H1 (cell line): Measurements from ENCODE around the gene PXDN. TPM values are rescaled to one million over a fixed set of nuclear protein-coding genes. Genes with fewer than 3 reads are reported as not detected.
"Not testable (repeated sequence)": the region's sequence is repeated elsewhere in the genome, so short reads cannot be mapped to it uniquely, and the experiment has no call there.

ENCODE experiments used
- CTCF ChIA-PET: fragments of 300-600 bp; sonication (Branson Sonifier 250); formaldehyde crosslinking; loops from one replicate; lab custom pipeline; 2021; ENCODE audit not compliant: partially characterized antibody; lab: Charles Lee
- POLR2A ChIA-PET: fragments of 300-600 bp; sonication (Branson Sonifier 250); formaldehyde crosslinking; loops from one replicate; lab custom pipeline; 2021; ENCODE audit warnings: inconsistent platforms; ENCODE audit not compliant: partially characterized antibody; lab: Charles Lee
- DNase-seq, 2 experiments: peaks; one replicate each; pipeline versions ENCODE4 v3.0.0 to v3.0.0-alpha.2; 2010 to 2022; ENCODE audit warnings: low spot score in 2 of 2, low read depth in 1 of 2, mixed read lengths in 1 of 2
- FAIRE-seq: peaks from 2 replicates; lab custom pipeline; 2011; peaks lifted over from hg19 to GRCh38; lab: Jason Lieb, UNC
- H2AFZ ChIP-seq: 2 replicates; pipeline ENCODE4 v1.8.1; 2012; ENCODE audit warnings: low read length, inconsistent platforms
- H2AK5ac ChIP-seq: 2 replicates; pipeline ENCODE4 v1.6.1; 2013; ENCODE audit warnings: low read depth, low read length
- H2BK120ac ChIP-seq: replicated peaks from 2 replicates; pipeline ENCODE3; 2013; ENCODE audit warnings: low read depth, low read length, inconsistent platforms
- H2BK12ac ChIP-seq: 2 replicates; pipeline ENCODE4 v1.6.1; 2013; ENCODE audit warnings: low read depth, low read length
- H2BK15ac ChIP-seq: 2 replicates; pipeline ENCODE4 v1.6.1; 2013; ENCODE audit warnings: low read length
- H2BK20ac ChIP-seq: 2 replicates; pipeline ENCODE4 v1.6.1; 2013; ENCODE audit warnings: low read length
- H2BK5ac ChIP-seq: 2 replicates; pipeline ENCODE4 v1.6.1; 2013; ENCODE audit warnings: low read depth, low read length
- H3K14ac ChIP-seq: 2 replicates; pipeline ENCODE4 v1.6.1; 2013; ENCODE audit warnings: inconsistent platforms; ENCODE audit not compliant: insufficient read length
- H3K18ac ChIP-seq: 2 replicates; pipeline ENCODE4 v1.6.1; 2013; ENCODE audit warnings: low read length; ENCODE audit errors: extremely low read depth
- H3K23ac ChIP-seq: 2 replicates; pipeline ENCODE4 v1.6.1; 2013; ENCODE audit warnings: inconsistent platforms; ENCODE audit not compliant: insufficient read length
- H3K23me2 ChIP-seq: 2 replicates; pipeline ENCODE4 v1.6.1; 2013; ENCODE audit warnings: low read depth, low read length
- H3K27ac ChIP-seq: 2 replicates; pipeline ENCODE4 v1.6.1; 2011; ENCODE audit warnings: low read depth, low read length, inconsistent platforms
- H3K27me3 ChIP-seq, 4 experiments: replicated peaks in 1 of 4; 1 replicate in 1 of 4; 2 replicates in 3 of 4; pipeline versions ENCODE4 v1.6.1 to v1.8.1; 2011 to 2013; ENCODE audit warnings: low read length in 3 of 4, mild to moderate bottlenecking in 3 of 4, inconsistent platforms in 2 of 4, mixed read lengths in 2 of 4, moderate library complexity in 1 of 4; ENCODE audit not compliant: control insufficient read depth in 3 of 4, insufficient read depth in 3 of 4; ENCODE audit errors: extremely low read depth in 1 of 4
- H3K36me3 ChIP-seq, 4 experiments: 2 replicates each; pipeline versions ENCODE4 v1.6.1 to v1.8.1; 2011 to 2013; ENCODE audit warnings: mild to moderate bottlenecking in 4 of 4, low read length in 3 of 4, moderate library complexity in 2 of 4, control low read depth in 1 of 4, inconsistent platforms in 1 of 4; ENCODE audit not compliant: insufficient read depth in 4 of 4, control insufficient read depth in 2 of 4
- H3K4ac ChIP-seq: replicated peaks from 2 replicates; pipeline ENCODE3; 2013; ENCODE audit warnings: low read length, low read depth, mixed read lengths, inconsistent platforms; ENCODE audit not compliant: insufficient read length
- H3K4me1 ChIP-seq, 4 experiments: replicated peaks in 1 of 4; 1 replicate in 1 of 4; 2 replicates in 3 of 4; pipeline versions ENCODE4 v1.6.1 to v1.8.1; 2011 to 2013; ENCODE audit warnings: low read length in 3 of 4, inconsistent platforms in 2 of 4, mixed read lengths in 1 of 4; ENCODE audit not compliant: insufficient read depth in 4 of 4, control insufficient read depth in 3 of 4
- H3K4me2 ChIP-seq, 2 experiments: 2 replicates each; pipeline versions ENCODE4 v1.6.1 to v1.8.1; 2011 to 2013; ENCODE audit warnings: low read depth in 2 of 2, low read length in 2 of 2, control low read depth in 1 of 2, inconsistent platforms in 1 of 2, mild to moderate bottlenecking in 1 of 2; ENCODE audit not compliant: insufficient read depth in 1 of 2
- H3K4me3 ChIP-seq, 4 experiments: fragments of 200-600, 300-600 bp in 1 of 4; sonication (generic), shearing (Covaris generic), sonication (Bioruptor Twin) in 1 of 4; 2 replicates each; pipeline versions ENCODE4 v1.5.1 to v1.8.1; 2011 to 2016; ENCODE audit warnings: low read length in 4 of 4, low read depth in 3 of 4, control low read depth in 2 of 4, inconsistent platforms in 2 of 4, mild to moderate bottlenecking in 2 of 4, mixed read lengths in 1 of 4, moderate library complexity in 1 of 4; ENCODE audit not compliant: insufficient read depth in 2 of 4; ENCODE audit errors: extremely low read depth in 1 of 4
- H3K56ac ChIP-seq: replicated peaks from 2 replicates; pipeline ENCODE3; 2013; ENCODE audit warnings: low read depth, mild to moderate bottlenecking, mixed read lengths, low read length, inconsistent platforms; ENCODE audit not compliant: insufficient read length
- H3K79me1 ChIP-seq: 2 replicates; pipeline ENCODE4 v1.6.1; 2013; ENCODE audit warnings: low read depth, low read length, control low read depth
- H3K79me2 ChIP-seq, 2 experiments: 2 replicates each; pipeline versions ENCODE4 v1.6.1 to v1.8.1; 2012 to 2013; ENCODE audit warnings: low read length in 2 of 2, mild to moderate bottlenecking in 2 of 2, inconsistent platforms in 1 of 2; ENCODE audit not compliant: insufficient read depth in 2 of 2, control insufficient read depth in 1 of 2
- H3K9ac ChIP-seq, 4 experiments: replicated peaks in 1 of 4; 1 replicate in 1 of 4; 2 replicates in 3 of 4; pipeline versions ENCODE4 v1.6.1 to v1.8.1; 2011 to 2013; ENCODE audit warnings: low read depth in 3 of 4, low read length in 3 of 4, control low read depth in 2 of 4, mild to moderate bottlenecking in 2 of 4, moderate library complexity in 2 of 4, inconsistent platforms in 1 of 4; ENCODE audit errors: extremely low read depth in 1 of 4
- H3K9me3 ChIP-seq, 2 experiments: 2 replicates each; pipeline versions ENCODE4 v1.6.1 to v1.8.1; 2012 to 2013; ENCODE audit warnings: mild to moderate bottlenecking in 2 of 2, moderate library complexity in 2 of 2, control low read depth in 1 of 2, inconsistent platforms in 1 of 2, low read depth in 1 of 2, low read length in 1 of 2, mixed read lengths in 1 of 2; ENCODE audit not compliant: insufficient read depth in 2 of 2
- H4K20me1 ChIP-seq, 2 experiments: replicated peaks in 1 of 2; 2 replicates each; pipeline versions ENCODE3 to v1.8.1; 2011 to 2013; ENCODE audit warnings: inconsistent platforms in 2 of 2, low read length in 2 of 2, mild to moderate bottlenecking in 1 of 2; ENCODE audit not compliant: insufficient read depth in 2 of 2, control insufficient read depth in 1 of 2
- H4K5ac ChIP-seq: 2 replicates; pipeline ENCODE4 v1.6.1; 2013; ENCODE audit warnings: low read length, low read depth, mixed read lengths, inconsistent platforms; ENCODE audit not compliant: insufficient read length
- H4K8ac ChIP-seq: 2 replicates; pipeline ENCODE4 v1.8.0; 2013; ENCODE audit warnings: mild to moderate bottlenecking, moderate library complexity, low read length, inconsistent platforms; ENCODE audit not compliant: insufficient read depth; ENCODE audit errors: extremely low read depth
- H4K91ac ChIP-seq: replicated peaks from 2 replicates; pipeline ENCODE3; 2013; ENCODE audit warnings: low read length, mixed read lengths, inconsistent platforms; ENCODE audit not compliant: insufficient read length
- WGBS, 2 experiments: shearing (Covaris generic) in 1 of 2; methylation state at CpG; one replicate each; pipeline versions ENCODE4 v1.1.6 to v1.1.7; 2013 to 2015; ENCODE audit warnings: low lambda C conversion rate in 2 of 2, mixed read lengths in 2 of 2, inconsistent platforms in 1 of 2, low coverage in 1 of 2, missing lambda C conversion rate in 1 of 2; ENCODE audit not compliant: insufficient replicate concordance in 2 of 2, insufficient coverage in 1 of 2, insufficient read length in 1 of 2; ENCODE audit errors: extremely low coverage in 1 of 2, missing lambda C conversion rate in 1 of 2; 5-methylcytosine and 5-hydroxymethylcytosine counted together
- polyA plus RNA-seq, 7 experiments: library from polyadenylated mRNA; depleted of rRNA in 3 of 7; stranded (reverse) in 5 of 7; unstranded in 2 of 7; fragments of >200 nt in 5 of 7; fragments of 200-250 nt in 2 of 7; gene quantifications; 1 replicate in 5 of 7; 2 replicates in 1 of 7; 4 replicates in 1 of 7; pipeline versions ENCODE4 v1.2.1 to v1.2.3, GENCODE V29; 2011 to 2013; ENCODE audit warnings: missing spikeins in 2 of 7, mixed read lengths in 2 of 7
- total RNA-seq: library from RNA; stranded (reverse); fragmentation: NEBNext Ultra II Directional; extraction: Animal tissue kit (Norgen Biotek cat#: 25700); gene quantifications from 2 replicates; pipeline ENCODE4 v1.2.1, GENCODE V29; 2021

Gene PXDN
- total and polyA plus RNA-seq, 2 of the 8 experiments (the other 6 are each of a cell fraction or from before 2014, with no cell fraction given), result 104 to 141 TPM

- Histone ChIP-seq H3K9me3 (peaks cover 21 to 35% of the 10 kb centered on the region in 2 experiments), H2BK15ac (0 out of 2 replicates have a peak overlapping the region, but pooled peaks have one; percentile 29)
- H4K20me1 ChIP-seq, POLR2A ChIA-PET, H3K4ac ChIP-seq, H3K36me3 ChIP-seq, H3K9ac ChIP-seq, H2BK20ac ChIP-seq, H3K79me2 ChIP-seq, H3K79me1 ChIP-seq, H3K4me2 ChIP-seq, H3K56ac ChIP-seq, H3K14ac ChIP-seq, H3K4me3 ChIP-seq, H3K27ac ChIP-seq, H2AFZ ChIP-seq, H2AK5ac ChIP-seq, H2BK5ac ChIP-seq, H3K18ac ChIP-seq, FAIRE-seq, H3K23me2 ChIP-seq, H3K23ac ChIP-seq, H2BK120ac ChIP-seq, H2BK12ac ChIP-seq, H3K4me1 ChIP-seq, H4K91ac ChIP-seq, H3K27me3 ChIP-seq, H4K8ac ChIP-seq, H4K5ac ChIP-seq, DNase-seq: not testable (repeated sequence)
- CTCF ChIA-PET, result interaction anchor here (11.6 kb wide), 1 partner anchor 13 kb away, joined by 133 read pairs; no protein-coding TSS in a partner anchor
- 94% methylated on average over 12 of the region's 12 CpGs; no CpG with 5 or more reads in 1 of the 2 experiments for WGBS, 2 experiments
Observed at GRCh38 chr2:1757146-1757545, 12.8 kb upstream of the PXDN start.
